Retinal pigment epithelial cell (primary cell): ENCODE measurements around the gene STAT3.
"Not testable (repeated sequence)": the region's sequence is repeated elsewhere in the genome, so short reads cannot be mapped to it uniquely, and the experiment has no call there.

Experiments used
- DNase-seq: peaks from one replicate; pipeline ENCODE4 v3.0.0-alpha.2; 2010; ENCODE audit warnings: low read depth
- H3K4me3 ChIP-seq: 2 replicates; pipeline ENCODE4 v1.5.1; 2011; ENCODE audit warnings: mild to moderate bottlenecking, low read length, control low read depth, moderate library complexity
- TF ChIP-seq, protein P1 (sequence below): conservative IDR thresholded peaks from 2 replicates; pipeline ENCODE4 v1.5.1; 2011; ENCODE audit warnings: low read depth, low read length, control low read depth, inconsistent platforms

STAT3 gene

GRCh38 chr17:42270596-42270995 lies 117.6 kb downstream of the STAT3 start:
- DNase-seq = no peak
- no peak overlapping the region for H3K4me3 ChIP-seq
- TF ChIP-seq, protein P1, sequence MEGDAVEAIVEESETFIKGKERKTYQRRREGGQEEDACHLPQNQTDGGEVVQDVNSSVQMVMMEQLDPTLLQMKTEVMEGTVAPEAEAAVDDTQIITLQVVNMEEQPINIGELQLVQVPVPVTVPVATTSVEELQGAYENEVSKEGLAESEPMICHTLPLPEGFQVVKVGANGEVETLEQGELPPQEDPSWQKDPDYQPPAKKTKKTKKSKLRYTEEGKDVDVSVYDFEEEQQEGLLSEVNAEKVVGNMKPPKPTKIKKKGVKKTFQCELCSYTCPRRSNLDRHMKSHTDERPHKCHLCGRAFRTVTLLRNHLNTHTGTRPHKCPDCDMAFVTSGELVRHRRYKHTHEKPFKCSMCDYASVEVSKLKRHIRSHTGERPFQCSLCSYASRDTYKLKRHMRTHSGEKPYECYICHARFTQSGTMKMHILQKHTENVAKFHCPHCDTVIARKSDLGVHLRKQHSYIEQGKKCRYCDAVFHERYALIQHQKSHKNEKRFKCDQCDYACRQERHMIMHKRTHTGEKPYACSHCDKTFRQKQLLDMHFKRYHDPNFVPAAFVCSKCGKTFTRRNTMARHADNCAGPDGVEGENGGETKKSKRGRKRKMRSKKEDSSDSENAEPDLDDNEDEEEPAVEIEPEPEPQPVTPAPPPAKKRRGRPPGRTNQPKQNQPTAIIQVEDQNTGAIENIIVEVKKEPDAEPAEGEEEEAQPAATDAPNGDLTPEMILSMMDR = no peak

GRCh38 chr17:42270170-42270535 lies 118.1 kb downstream of the STAT3 start:
- TF ChIP-seq, protein P1 = no peak
- H3K4me3 ChIP-seq = no peak overlapping the region
- no peak for DNase-seq

DNA sequence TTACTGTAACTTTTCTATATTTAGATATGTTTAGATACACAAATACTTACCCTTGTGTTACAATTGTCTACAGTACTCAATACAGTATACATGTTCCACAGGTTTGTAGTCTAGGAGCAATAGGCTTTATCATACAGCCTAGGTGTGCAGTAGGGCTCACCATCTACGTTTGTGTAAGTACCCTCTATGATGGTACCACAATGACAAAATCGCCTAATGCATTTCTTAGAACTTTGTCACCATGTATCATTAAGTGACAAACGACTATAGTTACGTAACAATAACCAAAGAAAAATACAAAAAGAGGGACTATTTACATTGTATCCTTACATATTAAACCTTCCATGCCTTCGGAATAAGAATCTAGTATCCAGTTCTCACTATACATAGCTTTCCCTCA lies 120.0 kb downstream of the STAT3 start:
- TF ChIP-seq, protein P1 = no peak
- DNase-seq = no peak
- no peak overlapping the region for H3K4me3 ChIP-seq

DNA sequence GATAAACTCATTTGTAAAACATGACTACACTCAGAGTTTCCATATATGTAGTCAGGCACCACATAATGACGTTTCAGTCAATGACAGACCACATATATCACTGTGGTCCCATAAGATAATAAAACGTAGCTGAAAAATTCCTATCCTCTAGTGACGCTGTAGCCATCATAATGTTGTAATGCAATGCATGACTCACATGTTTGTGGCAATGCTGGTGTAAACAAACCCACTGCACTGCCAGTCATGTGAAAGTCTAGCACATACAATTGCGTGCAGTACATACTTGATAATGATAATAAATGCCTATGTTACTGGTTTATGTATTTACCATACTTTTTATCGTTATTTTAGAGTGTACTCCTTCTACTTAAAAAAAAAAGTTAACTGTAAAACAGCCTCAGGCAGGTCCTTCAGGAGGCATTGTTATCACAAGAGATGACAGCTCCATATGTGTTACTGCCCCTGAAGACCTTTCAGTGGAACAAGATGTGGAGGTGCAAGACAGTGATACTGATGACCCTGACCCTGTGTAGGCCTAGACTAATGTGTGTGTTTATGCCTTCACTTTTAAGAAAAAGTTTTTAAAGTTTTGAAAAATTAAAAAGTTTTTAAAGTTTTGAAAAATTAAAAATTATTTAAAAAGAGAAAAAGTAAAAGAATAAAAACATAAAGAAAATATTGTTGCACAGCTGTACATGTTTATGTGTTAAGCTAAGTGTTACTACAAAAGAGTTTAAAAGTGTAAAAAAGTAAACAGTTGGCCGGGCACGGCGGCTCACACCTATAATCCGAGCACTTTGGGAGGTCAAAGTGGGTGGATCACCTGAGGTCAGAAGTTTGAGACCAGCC lies 121.1 kb downstream of the STAT3 start:
- TF ChIP-seq, protein P1 = no peak
- DNase-seq = no peak
- no peak overlapping the region for H3K4me3 ChIP-seq

DNA sequence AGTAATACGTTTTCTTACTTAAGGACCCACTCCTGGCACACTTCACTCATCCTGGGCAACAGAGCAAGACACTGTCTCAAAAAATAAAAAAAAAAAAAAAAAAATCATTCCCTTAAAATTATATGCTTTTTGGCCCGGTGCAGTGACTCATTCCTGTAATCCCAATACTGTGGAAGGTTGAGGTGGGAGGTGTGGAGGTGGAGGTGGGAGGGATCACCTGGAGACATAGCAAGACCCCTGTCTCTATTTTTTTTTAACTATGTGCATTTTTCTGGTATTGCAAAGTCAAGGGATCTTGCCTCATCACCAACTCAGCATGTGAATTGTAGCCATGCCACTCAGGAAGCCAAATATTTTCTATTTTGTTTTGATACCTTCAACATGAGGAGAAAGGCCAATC lies 121.8 kb downstream of the STAT3 start:
- no peak for DNase-seq
- TF ChIP-seq, protein P1 = no peak
- no peak overlapping the region for H3K4me3 ChIP-seq

DNA sequence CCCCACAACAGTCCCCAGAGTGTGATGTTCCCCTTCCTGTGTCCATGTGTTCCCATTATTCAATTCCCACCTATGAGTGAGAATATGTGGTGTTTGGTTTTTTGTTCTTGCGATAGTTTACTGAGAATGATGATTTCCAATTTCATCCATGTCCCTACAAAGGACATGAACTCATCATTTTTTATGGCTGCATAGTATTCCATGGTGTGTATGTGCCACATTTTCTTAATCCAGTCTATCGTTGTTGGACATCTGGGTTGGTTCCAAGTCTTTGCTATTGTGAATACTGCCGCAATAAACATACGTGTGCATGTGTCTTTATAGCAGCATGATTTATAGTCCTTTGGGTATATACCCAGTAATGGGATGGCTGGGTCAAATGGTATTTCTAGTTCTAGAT lies 123.9 kb downstream of the STAT3 start:
- not testable (repeated sequence) for H3K4me3 ChIP-seq, DNase-seq
